ENCODE measurements around the gene PPIL1.

GRCh38 chr6:36852481-36853147, 22.0 kb downstream of the PPIL1 start:
- TF ChIP-seq CTCF (optimal IDR thresholded peaks at IDR 0.05 in 1 of 3, IDR thresholded peaks at IDR 0.05 in 1 of 3, conservative IDR thresholded peaks at IDR 0.05 in 1 of 3; ENCODE audit: extremely low read depth in 1 of 3, insufficient read depth in 2 of 3, low read length in 3 of 3) (peak in 1 of 3 experiments; percentile 16), EZH2 (IDR thresholded peaks at IDR 0.05; ENCODE audit: low read length) (no peak)

Data from keratinocyte (primary cell).